Naive thymus-derived CD4-positive, alpha-beta T cell (primary cell): ENCODE results near the gene MAP3K14. TPM values are rescaled to one million over a fixed set of nuclear protein-coding genes. Genes with fewer than 3 reads are reported as not detected.

Source experiments
- ATAC-seq: fragments of 150-1000 bp; cut with Tn5 transposase; 2 replicates; pipeline ENCODE4 v1.10.0; 2021; ENCODE audit warnings: mild to moderate bottlenecking, moderate library complexity
- CTCF ChIA-PET: fragments of 350-600 bp; sonication (Branson Sonifier 250); formaldehyde crosslinking; loops from one replicate; lab custom pipeline; 2021; ENCODE audit warnings: antibody characterized with exemption; lab: Charles Lee
- POLR2A ChIA-PET: fragments of 350-600 bp; sonication (Branson Sonifier 250); formaldehyde crosslinking; loops from one replicate; lab custom pipeline; 2021; ENCODE audit warnings: antibody characterized with exemption, inconsistent platforms; lab: Charles Lee
- DNase-seq, 9 donors: peaks; one replicate each; pipeline versions ENCODE4 v3.0.0 to v3.0.0-alpha.2; 2020 to 2022; ENCODE audit warnings: mixed read lengths in 1 of 9
- H3K27ac ChIP-seq: one replicate; pipeline ENCODE4 v1.7.0; 2013; ENCODE audit warnings: mild to moderate bottlenecking, low read depth, low read length, moderate library complexity
- H3K27me3 ChIP-seq, 2 donors: one replicate each; pipeline ENCODE4 v1.7.0; 2013; ENCODE audit warnings: low read length in 2 of 2, mild to moderate bottlenecking in 2 of 2, moderate library complexity in 2 of 2; ENCODE audit not compliant: control insufficient read depth in 2 of 2, insufficient read depth in 2 of 2
- H3K36me3 ChIP-seq, 3 experiments: 1 replicate in 2 of 3; 2 replicates in 1 of 3; pipeline ENCODE4 v1.7.0; 2013; ENCODE audit warnings: low read length in 3 of 3, mild to moderate bottlenecking in 3 of 3, moderate library complexity in 1 of 3; ENCODE audit not compliant: insufficient read depth in 3 of 3, control insufficient read depth in 2 of 3
- H3K4me1 ChIP-seq, 2 donors: one replicate each; pipeline ENCODE4 v1.7.0; 2013; ENCODE audit warnings: low read length in 2 of 2, mild to moderate bottlenecking in 2 of 2, moderate library complexity in 1 of 2; ENCODE audit not compliant: control insufficient read depth in 2 of 2, insufficient read depth in 2 of 2
- H3K4me3 ChIP-seq: 2 replicates; pipeline ENCODE4 v1.7.0; 2013; ENCODE audit warnings: mild to moderate bottlenecking, low read length
- H3K9me3 ChIP-seq, 3 experiments: 1 replicate in 2 of 3; 2 replicates in 1 of 3; pipeline ENCODE4 v1.7.0; 2013; ENCODE audit warnings: low read length in 3 of 3; ENCODE audit not compliant: control insufficient read depth in 2 of 3
- H3K27ac Mint-ChIP-seq, 9 donors: one replicate each; pipeline ENCODE4 v1.8.0; 2020 to 2022; ENCODE audit warnings: mixed read lengths in 9 of 9, mild to moderate bottlenecking in 8 of 9, moderate library complexity in 5 of 9, inconsistent platforms in 2 of 9
- H3K27me3 Mint-ChIP-seq, 5 donors: one replicate each; pipeline ENCODE4 v1.8.0; 2021 to 2022; ENCODE audit warnings: mixed read lengths in 5 of 5, mild to moderate bottlenecking in 1 of 5
- H3K36me3 Mint-ChIP-seq, 5 donors: one replicate each; pipeline ENCODE4 v1.8.0; 2020 to 2022; ENCODE audit warnings: mixed read lengths in 5 of 5, mild to moderate bottlenecking in 3 of 5, inconsistent platforms in 1 of 5
- H3K4me1 Mint-ChIP-seq, 7 donors: one replicate each; pipeline ENCODE4 v1.8.0; 2020 to 2022; ENCODE audit warnings: mixed read lengths in 7 of 7, mild to moderate bottlenecking in 3 of 7, inconsistent platforms in 1 of 7
- H3K4me3 Mint-ChIP-seq, 10 donors: one replicate each; pipeline ENCODE4 v1.8.0; 2020 to 2022; ENCODE audit warnings: mild to moderate bottlenecking in 10 of 10, mixed read lengths in 10 of 10, moderate library complexity in 6 of 10, inconsistent platforms in 2 of 10
- H3K9me3 Mint-ChIP-seq, 11 donors: one replicate each; pipeline ENCODE4 v1.8.0; 2020 to 2022; ENCODE audit warnings: mixed read lengths in 11 of 11, mild to moderate bottlenecking in 4 of 11, inconsistent platforms in 1 of 11, moderate library complexity in 1 of 11
- intact Hi-C, 2 donors: fragments of 100-400 bp; cut with micrococcal nuclease; formaldehyde crosslinking; loops; one replicate each; pipeline ENCODE4 v1.15.1; 2023
- polyA plus RNA-seq, 2 donors: library from polyadenylated mRNA; unstranded; fragments of 300-500 nt; fragmentation: Illumina TruSeq; gene quantifications; one replicate each; pipeline ENCODE4 v1.2.3, GENCODE V29; 2021
- total RNA-seq, 6 experiments: library from RNA in 5 of 6; stranded (reverse) in 5 of 6; gene quantifications; 1 replicate in 5 of 6; 2 replicates in 1 of 6; pipeline ENCODE4 v1.2.3 and lab custom pipeline; 2021 to 2026

The MAP3K14 gene
- total and polyA plus RNA-seq, 7 experiments from 2014 or later, result 2.4 to 39.8 (median 31.5) TPM

GRCh38 chr17:45276031-45276430 is 40.8 kb downstream of the MAP3K14 start:
- intact Hi-C loops, result loop anchor here in 1 of 2 donors (2.0 kb wide), 1 partner anchor 41 kb away; no protein-coding TSS in a partner anchor
- Mint-ChIP-seq H3K27me3 (no peaks in the 10 kb centered on the region), H3K9me3 (no peaks in the 10 kb centered on the region), H3K4me1 (peaks cover 3 to 23% (median 10%) of the 10 kb centered on the region in 7 donors), H3K27ac (no peak overlapping the region), H3K4me3 (no peak overlapping the region), H3K36me3 (peaks cover 0 to 18% (median 3%) of the 10 kb centered on the region in 5 donors)
- Histone ChIP-seq H3K27ac (no peak overlapping the region), H3K27me3 (no peaks in the 10 kb centered on the region), H3K4me3 (no peak overlapping the region), H3K36me3 (peaks cover 16 to 38% (median 18%) of the 10 kb centered on the region in 3 experiments), H3K4me1 (peaks cover 0 to 5% of the 10 kb centered on the region in 2 donors), H3K9me3 (no peaks in the 10 kb centered on the region)
- ChIA-PET CTCF (interaction anchor here (0.7 to 11.4 kb wide), 12 partner anchors 7 to 752 kb away, joined by 3 to 111 read pairs (median 8); partner anchors contain the start of gene MAP3K14), POLR2A (interaction anchor here (1.0 to 3.2 kb wide), 3 partner anchors 29 to 94 kb away, joined by 3 to 14 read pairs (median 3); partner anchors contain the start of gene MAP3K14)
- no peak for ATAC-seq
- no peak for DNase-seq

GRCh38 chr17:45274033-45274432 is 42.8 kb downstream of the MAP3K14 start:
- ATAC-seq (no peak), DNase-seq (no peak)
- ChIA-PET POLR2A (interaction anchor here (0.6 to 2.0 kb wide), 3 partner anchors 15 to 55 kb away, joined by 3 to 6 read pairs (median 4); no protein-coding TSS in a partner anchor), CTCF (interaction anchor here (1.1 to 11.4 kb wide), 4 partner anchors 26 to 110 kb away, joined by 3 to 111 read pairs (median 48); no protein-coding TSS in a partner anchor)
- Mint-ChIP-seq H3K36me3 (peaks cover 0 to 24% (median 3%) of the 10 kb centered on the region in 5 donors), H3K27ac (peak overlapping the region in 1 of 9 donors; percentile 20), H3K4me3 (no peak overlapping the region), H3K27me3 (no peaks in the 10 kb centered on the region), H3K4me1 (peaks cover 3 to 27% (median 10%) of the 10 kb centered on the region in 7 donors), H3K9me3 (no peaks in the 10 kb centered on the region)
- intact Hi-C loops, result no loop called here
- H3K4me3 ChIP-seq, result no peak overlapping the region
- no peaks in the 10 kb centered on the region for H3K27me3 ChIP-seq
- no peak overlapping the region for H3K27ac ChIP-seq
- H3K36me3 ChIP-seq, result peaks cover 16 to 49% (median 18%) of the 10 kb centered on the region in 3 experiments
- no peaks in the 10 kb centered on the region for H3K9me3 ChIP-seq
- peaks cover 0 to 5% of the 10 kb centered on the region in 2 donors for H3K4me1 ChIP-seq

GRCh38 chr17:45273551-45273957 is 43.3 kb downstream of the MAP3K14 start:
- H3K36me3 Mint-ChIP-seq, result peaks cover 0 to 25% (median 3%) of the 10 kb centered on the region in 5 donors
- DNase-seq (no peak), ATAC-seq (no peak)
- Histone ChIP-seq H3K4me1 (peaks cover 0 to 5% of the 10 kb centered on the region in 2 donors), H3K27ac (no peak overlapping the region), H3K9me3 (no peaks in the 10 kb centered on the region), H3K27me3 (no peaks in the 10 kb centered on the region), H3K36me3 (peaks cover 16 to 54% (median 20%) of the 10 kb centered on the region in 3 experiments), H3K4me3 (no peak overlapping the region)
- POLR2A ChIA-PET, result interaction anchor here (1.0 to 2.0 kb wide), 2 partner anchors 14 to 26 kb away, joined by 4 to 6 read pairs; no protein-coding TSS in a partner anchor
- intact Hi-C loops, result no loop called here
- H3K27me3 Mint-ChIP-seq, result no peaks in the 10 kb centered on the region
- CTCF ChIA-PET, result interaction anchor here (1.1 to 11.4 kb wide), 3 partner anchors 25 to 55 kb away, joined by 3 to 111 read pairs (median 5); no protein-coding TSS in a partner anchor
- no peak overlapping the region for H3K27ac Mint-ChIP-seq
- no peaks in the 10 kb centered on the region for H3K9me3 Mint-ChIP-seq
- H3K4me3 Mint-ChIP-seq, result no peak overlapping the region
- H3K4me1 Mint-ChIP-seq, result peaks cover 2 to 24% (median 10%) of the 10 kb centered on the region in 7 donors

GRCh38 chr17:45271603-45272002 is 45.2 kb downstream of the MAP3K14 start:
- Histone ChIP-seq H3K36me3 (peaks cover 16 to 73% (median 26%) of the 10 kb centered on the region in 3 experiments), H3K27ac (no peak overlapping the region), H3K4me1 (no peaks in the 10 kb centered on the region), H3K27me3 (no peaks in the 10 kb centered on the region), H3K9me3 (no peaks in the 10 kb centered on the region), H3K4me3 (no peak overlapping the region)
- Mint-ChIP-seq H3K36me3 (peaks cover 0 to 32% (median 8%) of the 10 kb centered on the region in 5 donors), H3K4me1 (peaks cover 0 to 12% (median 0%) of the 10 kb centered on the region in 7 donors), H3K27ac (peak overlapping the region in 1 of 9 donors; percentile 12), H3K27me3 (no peaks in the 10 kb centered on the region), H3K4me3 (no peak overlapping the region), H3K9me3 (no peaks in the 10 kb centered on the region)
- CTCF ChIA-PET, result interaction anchor here (0.6 to 11.4 kb wide), 10 partner anchors 23 to 1132 kb away, joined by 3 to 111 read pairs (median 4); partner anchors contain the start of gene ACBD4
- no peak for DNase-seq
- POLR2A ChIA-PET, result interaction anchor here (0.6 to 1.9 kb wide), 3 partner anchors 23 to 52 kb away, joined by 3 to 8 read pairs (median 5); no protein-coding TSS in a partner anchor
- no peak for ATAC-seq
- intact Hi-C loops, result loop anchor here (1.0 kb wide), 3 partner anchors 24 to 52 kb away; no protein-coding TSS in a partner anchor

- ChIA-PET CTCF (interaction anchor here (0.6 to 11.4 kb wide), 16 partner anchors 15 to 1131 kb away, joined by 3 to 111 read pairs (median 3); partner anchors contain the start of gene ACBD4), POLR2A (interaction anchor here (0.9 to 1.9 kb wide), 4 partner anchors 23 to 52 kb away, joined by 3 to 8 read pairs (median 4); no protein-coding TSS in a partner anchor)
- peaks cover 0 to 12% (median 0%) of the 10 kb centered on the region in 7 donors for H3K4me1 Mint-ChIP-seq
- Histone ChIP-seq H3K4me1 (no peaks in the 10 kb centered on the region), H3K9me3 (no peaks in the 10 kb centered on the region), H3K36me3 (peaks cover 16 to 77% (median 26%) of the 10 kb centered on the region in 3 experiments), H3K27ac (no peak overlapping the region), H3K4me3 (no peak overlapping the region), H3K27me3 (no peaks in the 10 kb centered on the region)
- H3K9me3 Mint-ChIP-seq, result no peaks in the 10 kb centered on the region
- peak overlapping the region in 3 of 9 donors; percentile 6 to 32 (median 31) for H3K27ac Mint-ChIP-seq
- intact Hi-C loops, result loop anchor here (1.0 kb wide), 3 partner anchors 24 to 52 kb away; no protein-coding TSS in a partner anchor
- peak; percentile 85 for ATAC-seq
- DNase-seq, result peak; percentile 38 to 71 (median 55)
- no peaks in the 10 kb centered on the region for H3K27me3 Mint-ChIP-seq
- H3K36me3 Mint-ChIP-seq, result peaks cover 0 to 32% (median 8%) of the 10 kb centered on the region in 5 donors
- H3K4me3 Mint-ChIP-seq, result no peak overlapping the region
Measured at GRCh38 chr17:45270828-45271418, 45.9 kb downstream of the MAP3K14 start.

GRCh38 chr17:45269912-45270311 is 46.9 kb downstream of the MAP3K14 start:
- H3K4me3 ChIP-seq, result no peak overlapping the region
- DNase-seq (no peak), ATAC-seq (no peak)
- Mint-ChIP-seq H3K36me3 (peaks cover 0 to 35% (median 8%) of the 10 kb centered on the region in 5 donors), H3K27me3 (no peaks in the 10 kb centered on the region), H3K9me3 (no peaks in the 10 kb centered on the region), H3K4me1 (peaks cover 0 to 12% (median 0%) of the 10 kb centered on the region in 7 donors), H3K27ac (peak overlapping the region in 6 of 9 donors; percentile 26 to 76 (median 48)), H3K4me3 (no peak overlapping the region)
- no peaks in the 10 kb centered on the region for H3K27me3 ChIP-seq
- intact Hi-C loops, result no loop called here
- peaks cover 16 to 86% (median 26%) of the 10 kb centered on the region in 3 experiments for H3K36me3 ChIP-seq
- H3K9me3 ChIP-seq, result no peaks in the 10 kb centered on the region
- ChIA-PET POLR2A (interaction anchor here (0.7 to 1.6 kb wide), 4 partner anchors 11 to 42 kb away, joined by 3 to 4 read pairs (median 4); no protein-coding TSS in a partner anchor), CTCF (interaction anchor here (1.1 to 11.4 kb wide), 7 partner anchors 11 to 119 kb away, joined by 3 to 111 read pairs (median 3); no protein-coding TSS in a partner anchor)
- no peak overlapping the region for H3K27ac ChIP-seq
- H3K4me1 ChIP-seq, result no peaks in the 10 kb centered on the region
